Measurements from ENCODE around the gene SLC6A9. TPM values are rescaled to one million over a fixed set of nuclear protein-coding genes. Genes with fewer than 3 reads are reported as not detected.
A peak's percentile ranks its signal among the peaks of the same experiment; 100 is the strongest.

Gene SLC6A9
- total RNA-seq, 2 experiments from 2014 or later, result 12.5 to 13.4 TPM

DNA sequence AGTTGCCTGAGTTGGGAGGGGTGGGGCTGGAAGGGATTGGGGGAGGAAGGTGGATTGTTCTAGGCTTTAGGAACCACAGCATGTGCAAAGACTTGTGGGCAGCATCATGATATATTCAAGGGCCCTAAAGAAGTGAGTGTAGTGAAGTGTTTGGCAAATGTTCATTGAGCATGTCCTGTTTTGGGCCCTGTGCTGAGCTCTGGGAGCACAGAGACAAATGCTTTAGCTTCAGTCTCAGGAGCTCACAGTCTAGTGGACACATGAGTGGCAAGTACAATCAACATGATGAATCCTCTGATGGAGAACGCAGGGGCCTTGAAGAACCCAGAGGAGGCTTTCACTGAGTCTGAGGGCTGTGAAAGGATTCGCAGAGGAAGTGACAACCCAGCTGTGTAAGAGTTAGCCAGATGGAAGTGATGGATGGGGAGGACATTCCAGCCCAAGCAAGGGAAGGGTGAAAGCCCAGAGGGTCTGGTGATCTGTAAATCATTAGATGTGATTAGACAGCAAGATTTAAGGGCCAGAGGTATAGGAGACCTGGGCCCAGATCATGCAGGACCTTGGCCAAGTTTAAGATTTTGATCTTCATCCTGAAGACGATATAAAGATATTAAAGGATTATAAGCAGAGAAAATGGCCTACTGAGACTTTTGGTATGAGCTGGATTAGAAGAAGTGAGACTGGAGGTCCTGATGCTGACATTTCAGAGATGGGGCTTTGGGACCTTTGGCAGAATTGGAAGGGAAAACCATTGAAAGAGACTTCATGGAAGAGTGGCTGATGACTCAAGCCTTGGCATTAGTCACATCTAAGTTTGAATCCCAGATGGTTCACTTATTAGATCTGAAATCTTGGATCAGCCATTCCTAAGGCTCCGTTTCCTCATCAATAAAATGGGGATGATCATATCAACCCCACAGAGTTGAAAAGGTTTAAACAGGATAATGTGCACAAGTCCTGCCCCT is 80.0 kb downstream of the SLC6A9 start:
- intact Hi-C loops (cut with DNase I, micrococcal nuclease), result no loop called here
- POLR2A ChIA-PET, result no interaction called here

DNA sequence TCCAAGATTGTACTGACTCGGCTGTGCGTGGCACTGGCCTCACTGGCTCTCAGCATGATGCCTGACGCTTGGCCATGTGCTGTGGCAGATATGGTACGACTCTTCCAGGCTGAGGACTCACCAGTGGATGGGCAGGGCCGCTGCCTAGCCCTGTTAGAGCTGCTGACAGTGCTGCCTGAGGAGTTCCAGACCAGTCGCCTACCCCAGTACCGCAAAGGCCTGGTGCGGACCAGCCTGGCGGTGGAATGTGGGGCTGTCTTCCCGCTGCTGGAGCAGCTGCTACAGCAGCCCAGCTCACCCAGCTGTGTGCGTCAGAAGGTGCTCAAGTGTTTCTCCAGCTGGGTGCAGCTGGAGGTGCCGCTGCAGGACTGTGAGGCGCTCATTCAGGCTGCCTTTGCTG is 81.6 kb downstream of the SLC6A9 start:
- ChIA-PET POLR2A (no interaction called here), CTCF (interaction anchor here (1.3 to 3.5 kb wide), 2 partner anchors 10 to 15 kb away, joined by 5 to 12 read pairs; no protein-coding TSS in a partner anchor)
- intact Hi-C loops (cut with DNase I, micrococcal nuclease), result loop anchor here (5.0 kb wide), 2 partner anchors 98 to 242 kb away; partner anchors contain the start of gene ST3GAL3 (in 1 of the 2)
- no peak overlapping the region for H3K27ac Mint-ChIP-seq
- no peaks in the 10 kb centered on the region for H3K27me3 Mint-ChIP-seq
- H3K4me1 Mint-ChIP-seq, result peaks cover 34% of the 10 kb centered on the region
- no peaks in the 10 kb centered on the region for H3K9me3 Mint-ChIP-seq (ENCODE audit: low read depth)
- DNase-seq (no peak), ATAC-seq (no peak)
- peaks cover 11% of the 10 kb centered on the region for H3K36me3 Mint-ChIP-seq (ENCODE audit: low read depth)
- no peak overlapping the region for H3K4me3 Mint-ChIP-seq

More for the DNA sequence above, 80.0 kb downstream of the SLC6A9 start:
- Mint-ChIP-seq H3K27ac (no peak overlapping the region), H3K9me3 (ENCODE audit: low read depth) (no peaks in the 10 kb centered on the region), H3K36me3 (ENCODE audit: low read depth) (peaks cover 5% of the 10 kb centered on the region), H3K4me3 (no peak overlapping the region), H3K27me3 (no peaks in the 10 kb centered on the region), H3K4me1 (peaks cover 23% of the 10 kb centered on the region)
- no peak for ATAC-seq
- no peak for DNase-seq
- CTCF ChIA-PET, result interaction anchor here (0.6 to 3.5 kb wide), 3 partner anchors 12 to 55 kb away, joined by 5 to 12 read pairs (median 5); no protein-coding TSS in a partner anchor

DNA sequence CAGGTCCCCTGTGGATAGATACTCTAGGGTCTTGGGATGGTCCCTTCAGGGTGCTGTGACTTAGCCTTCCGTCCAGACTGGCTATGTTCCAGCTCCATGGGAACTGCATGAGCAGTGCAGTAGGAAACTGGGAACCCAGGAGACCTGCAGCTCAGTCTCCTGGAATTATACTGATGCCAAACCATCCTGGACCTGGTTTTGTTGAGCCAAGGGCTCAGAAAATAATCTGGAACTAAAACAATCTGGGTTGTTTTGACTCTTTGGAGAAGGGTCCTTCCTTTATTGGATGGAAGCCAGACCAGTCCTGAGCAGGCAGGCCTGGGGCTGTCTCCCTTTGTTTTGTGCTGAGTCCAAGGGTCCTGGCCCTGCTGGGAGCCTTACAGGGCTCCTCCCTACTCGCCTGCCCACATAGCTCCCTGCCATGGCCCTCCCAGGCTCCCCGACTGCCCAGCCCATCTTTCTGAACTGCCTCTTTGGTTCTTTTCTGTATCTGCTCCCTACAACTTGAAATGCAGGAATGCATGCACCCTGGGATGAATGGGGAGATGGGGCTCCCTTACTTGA is 83.3 kb downstream of the SLC6A9 start:
- no peaks in the 10 kb centered on the region for H3K27me3 Mint-ChIP-seq
- H3K4me3 Mint-ChIP-seq, result peak overlapping the region; percentile 94
- CTCF ChIA-PET, result interaction anchor here (0.6 to 5.9 kb wide), 2 partner anchors 9 to 13 kb away, joined by 3 to 96 read pairs; partner anchors contain the start of gene ARTN
- intact Hi-C loops (cut with DNase I, micrococcal nuclease), result loop anchor here (2.0 to 5.0 kb wide), 3 partner anchors 99 to 589 kb away; partner anchors contain the start of genes CDC20 (in 1 of the 2) and ST3GAL3 (in 1 of the 2)
- ATAC-seq (no peak), DNase-seq (no peak)
- no peaks in the 10 kb centered on the region for H3K9me3 Mint-ChIP-seq (ENCODE audit: low read depth)
- H3K36me3 Mint-ChIP-seq (ENCODE audit: low read depth), result peaks cover 17% of the 10 kb centered on the region
- POLR2A ChIA-PET, result interaction anchor here (1.7 kb wide), 1 partner anchor 24 kb away, joined by 5 read pairs; no protein-coding TSS in a partner anchor
- peak overlapping the region; percentile 22 for H3K27ac Mint-ChIP-seq
- peaks cover 38% of the 10 kb centered on the region for H3K4me1 Mint-ChIP-seq

DNA sequence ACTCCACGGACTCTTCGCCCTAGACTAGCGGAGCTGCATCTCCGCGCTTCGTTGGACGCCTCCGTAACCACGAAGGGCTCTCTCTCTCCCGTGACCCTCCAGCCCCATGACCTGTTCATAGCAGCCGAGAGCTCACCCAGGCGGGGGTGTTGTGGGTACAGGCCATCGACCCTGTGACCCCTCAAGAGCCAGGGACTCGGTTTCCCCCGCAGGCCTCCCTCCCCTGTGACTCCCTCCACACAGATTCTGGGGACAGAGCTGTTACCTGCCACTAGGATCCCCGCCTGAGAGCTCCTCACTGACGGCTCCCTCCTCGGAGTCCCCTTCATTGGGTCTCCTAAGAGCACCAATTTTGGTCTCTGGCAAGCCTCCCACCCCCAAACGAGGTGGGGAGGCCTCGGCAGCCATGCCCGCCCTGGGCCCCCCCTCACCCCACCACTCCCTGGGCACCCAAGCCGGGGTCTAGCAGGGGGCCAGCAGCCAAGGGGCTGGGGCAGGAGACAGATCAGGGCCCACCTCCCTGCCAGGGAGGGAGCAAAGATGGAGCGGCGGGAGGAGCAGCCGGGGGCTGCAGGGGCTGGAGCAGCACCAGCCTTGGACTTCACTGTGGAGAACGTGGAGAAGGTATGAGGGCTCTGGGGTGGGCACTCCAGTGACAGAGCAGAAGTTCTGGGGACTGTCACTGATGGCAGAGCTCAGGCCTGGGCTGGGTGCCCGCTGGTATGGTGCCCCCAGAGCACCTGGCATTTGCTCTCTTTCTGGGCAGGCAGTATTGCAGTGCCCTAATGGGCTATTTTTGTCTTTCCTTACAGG is 84.0 kb downstream of the SLC6A9 start:
- peak; percentile 4 for ATAC-seq
- POLR2A ChIA-PET, result interaction anchor here (0.5 to 1.7 kb wide), 4 partner anchors 9 to 241 kb away, joined by 3 to 14 read pairs (median 4); no protein-coding TSS in a partner anchor
- intact Hi-C loops (cut with DNase I, micrococcal nuclease), result loop anchor here (2.0 to 5.0 kb wide), 3 partner anchors 100 to 588 kb away; partner anchors contain the start of genes CDC20 (in 1 of the 2) and ST3GAL3 (in 1 of the 2)

More for the DNA sequence above, 84.0 kb downstream of the SLC6A9 start:
- Mint-ChIP-seq H3K4me1 (peaks cover 38% of the 10 kb centered on the region), H3K36me3 (ENCODE audit: low read depth) (peaks cover 19% of the 10 kb centered on the region), H3K27ac (peak overlapping the region; percentile 89), H3K4me3 (peak overlapping the region; percentile 94), H3K27me3 (no peaks in the 10 kb centered on the region), H3K9me3 (ENCODE audit: low read depth) (no peaks in the 10 kb centered on the region)
- DNase-seq, result peak; percentile 34
- CTCF ChIA-PET, result interaction anchor here (0.6 to 5.9 kb wide), 9 partner anchors 8 to 240 kb away, joined by 3 to 96 read pairs (median 4); partner anchors contain the start of genes ARTN and DPH2

Other genes with a start within 250 kb of the SLC6A9 start
- under 1 TPM; 0.26 to 0.48 TPM for gene ARTN, start 97.7 kb downstream of the SLC6A9 start, total RNA-seq
- gene IPO13, start 84.5 kb downstream of the SLC6A9 start, total RNA-seq, result 10 to 100 TPM; 10.7 to 12.5 TPM
- gene DPH2, start 61.5 kb downstream of the SLC6A9 start, total RNA-seq, result 10 to 100 TPM; 25.2 to 30.5 TPM
- 10 to 100 TPM; 39.4 to 75.6 TPM for gene ATP6V0B, start 56.5 kb downstream of the SLC6A9 start, total RNA-seq
- 10 to 100 TPM; 27.9 to 35.3 TPM for gene B4GALT2, start 52.3 kb downstream of the SLC6A9 start, total RNA-seq
- 1 to 10 TPM; 1.2 to 2.0 TPM for gene CCDC24, start 39.9 kb downstream of the SLC6A9 start, total RNA-seq
- not detected for gene KLF17, start 87.4 kb upstream of the SLC6A9 start, total RNA-seq
- not detected for gene KLF18, start 110.2 kb upstream of the SLC6A9 start, total RNA-seq
- gene DMAP1, start 182.0 kb upstream of the SLC6A9 start, total RNA-seq, result 10 to 100 TPM; 30.2 to 34.8 TPM